DMS153 treated with DMSO at 0.1 percent for 48 hours (cell line): ENCODE measurements around the gene TYMP.
A peak's percentile ranks its signal among the peaks of the same experiment; 100 is the strongest.

Experiments
- DNase-seq: peaks from one replicate; lab custom pipeline; 2025; ENCODE audit not compliant: unreplicated experiment; lab: John Stamatoyannopoulos, UW

The TYMP gene

DNA sequence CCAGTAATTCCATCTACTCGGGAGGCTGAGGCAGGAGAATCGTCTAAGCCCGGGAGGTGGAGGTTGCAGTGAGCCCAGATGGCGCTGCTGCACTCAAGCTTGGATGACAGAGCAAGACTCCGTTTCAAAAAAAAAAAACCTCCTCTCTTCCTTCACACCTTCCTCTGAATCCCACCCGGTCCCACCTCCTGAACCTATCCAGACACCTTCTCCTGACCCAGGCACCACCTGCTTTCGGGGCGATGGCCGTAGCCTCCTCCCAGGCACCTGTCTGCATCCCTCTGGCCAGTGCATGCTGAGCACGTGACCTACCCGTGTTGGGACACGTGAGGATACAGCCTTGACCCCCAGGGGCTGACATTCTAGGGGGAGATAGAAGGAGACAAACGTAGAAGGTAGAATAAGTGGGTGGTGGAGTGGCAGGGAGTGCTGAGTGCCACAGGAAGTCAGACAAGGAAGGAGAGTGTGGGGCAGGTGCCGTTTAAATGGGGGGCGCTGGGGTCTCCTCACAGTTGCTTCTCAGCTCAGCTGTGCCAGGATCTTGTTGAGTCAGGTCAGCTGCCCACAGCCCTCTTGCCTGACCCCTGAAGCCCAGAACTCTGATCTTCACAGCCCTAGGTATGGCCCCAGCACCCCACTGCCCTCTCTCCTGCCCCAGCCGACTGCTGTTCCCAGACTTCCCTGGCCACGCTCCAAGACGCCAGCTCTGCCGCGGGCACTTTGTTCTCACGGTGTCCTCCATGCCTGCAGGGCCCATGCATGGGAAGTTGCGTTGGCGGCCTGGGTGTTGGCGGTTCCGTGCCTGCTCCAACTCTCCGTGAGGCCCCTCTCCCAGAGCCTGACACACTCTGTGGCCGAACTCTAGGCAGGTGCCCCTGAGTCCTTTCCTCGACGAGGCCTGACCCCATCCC, 44.3 kb downstream of the TYMP start:
- DNase-seq = peak; percentile 25

DNA sequence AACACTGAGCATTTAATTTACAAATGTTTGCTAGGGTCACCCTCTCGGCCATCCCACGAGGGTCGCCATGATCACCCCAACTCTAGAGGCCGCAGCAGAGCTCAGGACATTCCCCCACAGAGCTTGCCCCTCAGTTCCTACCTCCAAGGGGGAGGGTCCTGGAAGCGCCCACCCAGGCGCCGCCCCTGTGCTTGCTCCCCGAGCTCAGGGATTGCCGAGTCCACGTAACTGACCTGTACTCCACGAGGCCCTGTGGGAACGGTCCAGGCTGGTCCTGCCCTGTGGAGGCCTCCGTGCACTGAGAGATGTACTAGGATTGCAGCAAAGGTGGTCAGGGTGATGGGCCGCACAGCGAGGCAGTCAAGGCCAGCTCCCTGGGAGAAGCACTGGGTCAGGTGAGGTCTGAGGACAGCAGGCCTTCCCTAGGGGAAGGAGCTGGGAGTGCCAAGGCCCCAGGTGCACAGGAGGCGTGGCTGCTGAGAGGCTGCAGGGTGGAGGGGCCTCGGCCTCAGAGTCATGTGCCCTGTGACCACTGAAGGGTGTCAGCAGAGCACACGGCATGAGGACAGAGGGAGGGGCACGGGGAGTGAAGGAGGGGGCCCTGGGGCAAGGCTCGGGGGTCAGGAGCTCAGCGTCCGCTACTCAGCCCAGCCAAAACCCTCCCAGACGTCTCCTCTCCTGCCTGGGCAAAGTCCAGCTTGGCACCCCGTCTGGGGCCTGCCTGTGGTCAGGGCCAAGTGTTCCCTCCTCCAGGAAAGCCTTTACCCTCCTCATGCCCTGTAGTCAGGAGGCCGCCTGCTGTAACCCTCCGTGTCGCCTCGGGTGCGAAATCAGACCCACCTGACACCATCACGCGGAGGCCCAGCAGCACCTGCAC, 45.6 kb downstream of the TYMP start:
- DNase-seq = no peak

DNA sequence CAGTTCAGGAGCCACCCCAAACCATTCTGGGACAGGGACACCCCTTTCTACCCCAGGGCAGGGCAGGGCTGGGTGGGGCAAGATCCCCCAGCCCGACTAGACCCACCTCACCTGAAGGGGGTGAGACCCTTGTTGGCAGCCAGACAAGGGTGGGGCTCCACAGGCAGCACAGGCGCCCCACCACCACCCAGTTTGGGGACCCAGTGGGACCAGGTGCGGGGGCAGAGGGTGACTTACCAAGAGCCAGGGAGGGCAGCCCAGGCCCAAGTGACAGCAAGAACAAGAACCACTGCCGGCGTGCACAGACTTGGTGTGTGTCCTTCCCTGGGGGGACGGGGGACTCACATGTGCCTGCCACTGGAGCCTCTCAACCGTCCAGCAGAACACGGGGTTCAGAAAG, 46.3 kb downstream of the TYMP start:
- DNase-seq = no peak

DNA sequence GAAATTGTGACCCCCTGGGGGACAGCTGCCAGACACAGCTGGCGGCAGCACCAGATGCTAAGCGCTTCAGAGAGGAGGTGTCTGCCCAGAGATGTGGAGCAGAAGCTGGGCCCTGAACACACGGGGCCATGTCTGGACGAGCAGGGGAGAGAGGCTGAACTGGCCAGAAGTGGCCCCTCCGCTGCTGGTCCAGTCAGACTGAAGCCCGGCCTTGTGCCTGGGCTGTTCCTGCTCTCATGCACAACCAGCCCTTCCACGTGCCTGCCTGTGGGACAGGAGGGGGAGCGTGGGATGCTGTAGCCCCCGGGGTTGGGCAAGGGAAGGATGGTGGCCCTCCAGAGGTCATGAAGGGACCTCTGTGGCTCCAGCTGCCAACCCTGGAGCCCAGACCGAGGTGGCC, 46.7 kb downstream of the TYMP start:
- DNase-seq = no peak

DNA sequence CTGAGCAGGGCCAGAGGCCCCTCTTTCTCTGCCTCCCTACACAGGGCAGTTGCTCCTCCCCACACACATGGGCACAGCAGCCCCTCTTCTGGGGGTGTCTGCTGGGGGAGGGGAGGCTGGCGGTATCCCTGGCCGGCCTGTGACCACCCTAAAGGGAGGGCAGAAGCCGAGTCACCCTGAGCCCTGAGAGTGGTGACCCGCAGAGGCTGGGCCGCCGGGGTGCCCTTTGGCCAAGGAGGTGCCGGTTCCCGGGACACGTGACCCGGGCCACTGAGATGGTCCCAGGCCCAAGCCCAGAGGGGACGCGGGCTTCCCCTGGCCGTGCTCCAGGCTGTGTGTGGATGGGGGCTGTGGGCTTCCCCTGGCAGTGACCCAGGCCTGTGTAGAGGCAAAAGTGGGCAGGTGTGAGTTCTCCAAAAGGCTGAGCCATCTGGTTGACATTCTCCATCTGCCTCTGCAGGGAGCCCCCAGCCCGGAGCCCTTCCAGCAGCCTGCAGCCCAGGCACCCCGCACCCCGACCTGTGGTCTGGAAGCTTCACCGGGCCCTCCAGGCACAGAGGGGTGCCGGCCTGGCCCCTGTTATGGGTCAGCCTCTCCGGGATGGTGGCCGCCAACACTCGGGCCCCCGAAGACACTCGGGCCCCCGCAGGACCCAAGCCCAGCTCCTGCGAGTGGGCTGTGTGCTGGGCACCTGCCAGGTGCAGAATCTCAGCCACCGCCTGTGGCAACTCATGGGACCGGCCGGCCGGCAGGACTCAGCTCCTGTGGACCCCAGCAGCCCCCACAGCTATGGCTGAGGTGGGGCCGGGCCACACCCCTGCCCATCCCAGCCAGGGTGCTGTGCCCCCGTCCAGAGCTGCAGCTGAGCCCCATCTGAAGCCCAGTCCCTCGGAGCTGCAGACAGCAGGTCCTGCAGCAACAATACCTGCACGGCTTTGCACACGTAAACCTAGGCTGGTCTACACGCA, 47.4 kb downstream of the TYMP start:
- no peak for DNase-seq

DNA sequence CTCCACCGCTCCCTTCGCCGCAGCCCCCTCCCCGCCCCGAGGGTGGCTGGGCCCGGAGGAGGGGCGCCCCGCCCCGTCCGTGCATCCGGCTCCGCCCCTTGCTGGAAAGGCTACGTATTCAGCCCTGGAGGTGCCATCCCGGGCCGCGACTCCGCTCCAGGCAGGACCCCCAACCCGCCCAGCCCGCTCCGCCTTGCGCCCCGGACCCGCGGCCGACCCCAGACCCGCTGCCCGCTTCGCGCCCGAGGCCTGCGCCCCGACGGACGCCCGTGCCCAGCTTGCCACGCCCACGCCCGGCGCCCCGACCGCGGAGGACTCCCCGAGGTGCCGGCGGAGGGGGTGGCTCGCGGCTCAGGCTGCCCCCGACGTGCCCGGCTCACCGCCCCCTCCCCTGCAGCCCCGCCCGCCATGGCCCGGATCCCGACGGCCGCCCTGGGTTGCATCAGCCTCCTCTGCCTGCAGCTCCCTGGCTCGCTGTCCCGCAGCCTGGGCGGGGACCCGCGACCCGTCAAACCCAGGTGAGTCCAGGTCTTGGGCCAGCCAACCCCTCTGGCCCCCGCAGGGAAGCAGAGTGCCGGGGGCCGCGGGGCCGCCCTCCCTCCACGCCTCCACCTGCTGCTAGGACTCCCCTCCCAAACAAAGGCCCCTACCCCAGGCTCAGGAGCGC, 48.2 kb downstream of the TYMP start, which contains the start of gene ADM2:
TSS of gene ADM2 (plus strand) at position 104 of the 667 bp plus-strand sequence. CDS start at position 409, 305 bp downstream.
- DNase-seq = no peak

DNA sequence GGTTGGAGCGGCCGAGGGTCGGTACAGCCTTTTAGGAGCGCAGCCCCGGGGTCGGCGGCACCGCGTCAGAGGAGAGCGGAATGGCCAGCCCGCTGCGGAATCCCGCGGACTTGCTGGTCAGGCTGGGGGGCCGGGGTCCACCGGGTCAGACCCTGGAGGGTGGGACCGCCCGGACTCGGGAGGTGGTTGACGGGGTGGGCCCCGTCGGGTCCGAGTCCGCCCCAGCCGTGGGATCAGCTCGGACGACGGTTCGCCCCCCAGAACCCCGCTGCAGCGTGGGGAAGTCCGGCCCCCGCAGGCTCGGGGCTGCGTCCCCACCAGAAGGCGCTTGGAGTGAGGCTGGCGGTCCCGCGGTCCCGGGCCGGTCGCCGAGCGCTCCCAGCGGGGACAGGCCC, 48.8 kb downstream of the TYMP start:
- no peak for DNase-seq

DNA sequence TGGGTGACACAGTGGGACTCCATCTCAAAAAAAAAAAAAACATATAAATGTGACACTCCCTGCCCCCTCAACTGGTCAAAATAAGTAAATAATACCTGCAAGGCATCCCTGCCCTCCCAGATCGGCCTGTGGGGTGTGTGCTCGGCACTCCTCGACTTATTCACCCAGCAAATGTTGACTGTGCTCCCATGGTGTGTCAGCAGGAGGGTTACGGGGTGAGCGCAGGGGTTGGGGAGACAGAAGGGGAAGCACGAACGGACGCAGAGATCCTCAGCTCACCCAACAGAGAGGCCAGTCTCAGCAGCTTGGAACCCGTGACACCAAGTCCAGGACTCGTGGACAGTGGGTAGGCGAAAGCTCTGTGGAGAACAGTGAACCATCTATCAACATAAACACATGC, 50.1 kb downstream of the TYMP start:
- no peak for DNase-seq

DNA sequence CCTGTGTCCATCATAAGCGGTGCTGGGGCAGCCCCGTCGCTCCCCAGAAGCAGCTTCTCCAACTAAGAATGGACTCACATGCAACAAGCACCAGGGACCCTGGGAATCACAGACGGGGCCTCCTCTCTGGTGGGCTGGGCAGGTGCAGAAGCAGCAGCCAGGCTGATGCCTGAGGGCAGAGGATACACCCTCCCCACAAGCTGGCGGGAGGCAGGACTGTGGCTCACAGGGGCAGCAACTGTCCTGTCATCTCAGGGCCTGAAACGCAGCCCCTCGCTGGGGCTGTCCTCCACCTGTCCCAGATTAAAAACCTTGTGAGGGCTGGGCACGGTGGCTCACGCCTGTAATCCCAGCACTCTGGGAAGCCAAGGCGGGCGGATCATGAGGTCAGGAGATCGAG, 51.9 kb downstream of the TYMP start:
- no peak for DNase-seq

DNA sequence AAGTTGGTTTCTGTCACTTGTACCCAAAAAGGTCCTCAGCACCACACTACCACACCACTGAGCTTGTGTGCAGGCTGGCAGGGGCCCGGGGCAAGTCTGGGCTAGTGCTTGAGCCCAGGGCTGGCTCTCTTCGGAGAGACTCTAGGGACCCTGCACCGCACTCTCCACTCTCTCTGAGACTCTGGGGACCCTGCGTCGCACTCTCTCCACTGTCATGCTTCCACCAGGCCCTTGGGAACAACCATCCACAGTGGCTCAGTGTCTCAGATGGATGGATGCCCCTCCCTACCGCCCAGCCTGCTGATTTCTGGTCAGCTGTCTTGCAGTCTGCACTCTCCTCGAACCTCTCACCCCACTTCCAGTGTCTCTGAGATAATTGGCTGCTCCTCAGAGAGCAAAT, 52.9 kb downstream of the TYMP start:
- DNase-seq = no peak
